Neural progenitor cell (in vitro differentiated cells): ENCODE results near the gene PTGER3.

Experiments
- CTCF ChIP-seq: fragments of 200-600 bp; sonication (generic); IDR thresholded peaks from 2 replicates; pipeline ENCODE4 v1.5.1; 2017; ENCODE audit warnings: antibody characterized with exemption, mild to moderate bottlenecking
- EZH2 ChIP-seq: fragments of 200-600 bp; sonication (generic); IDR thresholded peaks from 2 replicates; pipeline ENCODE4 v1.6.1; 2017; ENCODE audit warnings: antibody characterized with exemption, mild to moderate bottlenecking, moderate library complexity
- EZH2phosphoT487 ChIP-seq: fragments of 200-600 bp; sonication (generic); IDR thresholded peaks from 2 replicates; pipeline ENCODE4 v1.6.1; 2017; ENCODE audit warnings: antibody characterized with exemption

GRCh38 chr1:71083271-71083670 is 35.7 kb upstream of the PTGER3 start:
- TF ChIP-seq EZH2, result no peak
- TF ChIP-seq CTCF, result no peak
- no peak for TF ChIP-seq EZH2phosphoT487
